Dedifferentiated amniotic fluid mesenchymal stem cell (primary cell): ENCODE data around the gene C1S.
"Not testable (repeated sequence)": the region's sequence is repeated elsewhere in the genome, so short reads cannot be mapped to it uniquely, and the experiment has no call there.

Source experiments
- DNase-seq: peaks from one replicate; pipeline ENCODE4 v3.0.0-alpha.2; 2016; ENCODE audit errors: extremely low spot score

The C1S gene

DNA sequence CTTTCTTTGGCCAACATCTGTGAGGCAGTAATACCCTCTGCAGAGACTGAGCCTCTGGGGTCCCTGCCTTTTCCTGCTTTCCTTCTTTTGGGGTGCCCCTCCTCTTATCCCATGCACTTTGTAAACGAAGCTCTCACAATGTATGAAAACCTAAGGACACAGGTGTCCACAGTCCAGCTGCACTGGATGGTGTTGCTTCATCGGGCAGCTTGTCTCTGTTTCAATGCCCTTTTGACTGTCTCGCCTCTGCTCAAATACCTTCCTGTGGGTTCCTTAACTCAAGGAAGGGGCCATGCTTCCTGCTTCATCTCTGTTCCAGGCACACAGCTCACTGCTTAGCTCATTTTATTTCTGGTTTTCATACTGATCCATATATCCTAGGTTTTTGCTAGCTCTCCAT lies 42.1 kb downstream of the C1S start:
- DNase-seq, result no peak

- DNase-seq, result no peak
Measured at GRCh38 chr12:7103837-7104584, 43.5 kb downstream of the C1S start.

- DNase-seq, result no peak
Measured at GRCh38 chr12:7106082-7106481, 45.6 kb downstream of the C1S start.

GRCh38 chr12:7107181-7107580 lies 46.7 kb downstream of the C1S start:
- not testable (repeated sequence) for DNase-seq

- no peak for DNase-seq
Measured at GRCh38 chr12:7107636-7108002, 47.1 kb downstream of the C1S start.

GRCh38 chr12:7108003-7108795 lies 47.7 kb downstream of the C1S start:
- peak; percentile 63 for DNase-seq

GRCh38 chr12:7108796-7109571 lies 48.5 kb downstream of the C1S start, which contains the start of gene C1RL:
C1RL (minus strand) TSS chr12:7109214; CDS start chr12:7109180, 34 bp downstream.
- peak; percentile 77 for DNase-seq

GRCh38 chr12:7109572-7109920 lies 49.0 kb downstream of the C1S start:
- DNase-seq, result no peak

- no peak for DNase-seq
Measured at GRCh38 chr12:7110661-7111060, 50.1 kb downstream of the C1S start.

DNA sequence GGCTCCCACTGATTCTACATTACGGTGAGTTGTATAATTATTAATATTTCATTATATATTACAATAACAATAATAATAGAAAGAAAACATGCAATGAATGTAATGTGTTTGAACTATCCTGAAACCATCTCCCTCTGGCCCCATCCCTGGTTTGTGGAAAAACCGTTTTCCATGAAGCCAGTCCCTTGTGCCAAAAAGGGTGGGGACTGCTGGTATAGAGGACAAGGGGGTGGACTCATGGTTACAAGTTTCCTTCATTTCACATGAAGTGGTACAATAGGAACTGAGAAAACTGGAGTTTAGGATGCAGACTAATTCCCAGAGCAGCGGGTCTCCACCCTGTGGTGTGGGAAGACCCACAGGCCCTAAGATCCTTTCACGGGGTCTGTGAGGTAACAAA lies 51.5 kb downstream of the C1S start:
- DNase-seq, result no peak

DNA sequence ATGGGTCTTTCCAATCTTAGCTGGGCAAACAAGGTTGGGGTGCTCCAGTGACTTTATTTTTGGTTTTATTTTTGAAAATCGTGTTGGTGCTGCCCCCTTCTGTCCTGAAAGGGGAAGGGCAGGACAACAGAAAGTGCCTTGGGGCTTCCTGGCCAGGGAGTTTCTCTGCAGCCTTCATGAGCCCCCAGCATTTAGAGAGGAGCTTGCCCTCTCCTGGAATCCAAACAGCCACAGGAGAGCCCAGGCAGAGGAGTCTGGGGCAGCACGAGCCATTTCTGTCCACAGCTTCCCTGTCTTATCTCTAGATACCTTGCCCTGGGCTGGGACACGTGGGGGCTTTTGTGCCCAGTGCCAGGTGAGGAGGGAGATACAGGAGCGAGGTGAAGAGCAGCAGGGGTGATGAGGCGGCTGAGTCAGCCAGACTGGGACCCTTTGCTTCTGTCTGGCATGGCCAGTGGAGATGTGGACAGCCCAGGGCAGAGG lies 52.9 kb downstream of the C1S start:
- DNase-seq, result peak; percentile 26

GRCh38 chr12:7114008-7114407 lies 53.5 kb downstream of the C1S start:
- no peak for DNase-seq

DNA sequence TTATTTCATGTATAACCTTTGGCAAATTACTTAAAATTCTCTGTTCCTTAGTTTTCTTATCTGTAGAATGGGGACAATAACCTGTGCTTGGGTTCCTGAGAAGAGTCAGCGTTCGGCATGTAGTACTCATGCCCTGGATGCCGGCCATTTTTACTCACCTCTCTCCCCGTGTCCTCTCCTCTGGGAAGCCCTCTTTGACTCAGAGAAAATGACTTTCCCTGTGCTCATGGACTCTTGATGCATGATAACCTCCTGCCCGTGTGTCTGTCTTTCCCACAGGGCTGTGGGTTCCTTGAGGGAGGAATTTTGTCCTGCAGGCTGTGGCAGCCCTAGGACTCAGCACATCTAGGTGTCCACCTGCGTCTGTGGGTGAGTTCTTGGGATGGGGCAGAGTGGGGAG lies 54.3 kb downstream of the C1S start:
- no peak for DNase-seq

DNA sequence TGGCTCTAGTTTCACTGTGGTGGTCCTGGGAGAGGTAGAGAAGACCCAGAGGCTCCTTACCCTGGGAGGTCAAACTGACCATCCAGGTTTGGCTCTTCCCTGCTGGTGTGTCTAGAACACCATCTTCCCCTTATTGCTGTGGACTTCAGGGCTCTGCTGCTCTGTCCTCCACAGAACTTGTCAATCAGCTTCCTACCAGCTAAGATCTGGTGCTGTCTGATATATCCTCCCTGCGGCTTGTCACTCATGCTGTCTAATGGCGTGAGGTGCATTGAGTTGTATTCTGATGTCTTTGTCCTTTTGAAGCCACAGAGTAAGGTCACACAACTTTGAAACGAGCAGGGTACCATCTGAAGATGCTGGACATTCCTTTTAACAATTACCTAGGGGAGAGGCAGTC lies 55.7 kb downstream of the C1S start:
- no peak for DNase-seq

DNA sequence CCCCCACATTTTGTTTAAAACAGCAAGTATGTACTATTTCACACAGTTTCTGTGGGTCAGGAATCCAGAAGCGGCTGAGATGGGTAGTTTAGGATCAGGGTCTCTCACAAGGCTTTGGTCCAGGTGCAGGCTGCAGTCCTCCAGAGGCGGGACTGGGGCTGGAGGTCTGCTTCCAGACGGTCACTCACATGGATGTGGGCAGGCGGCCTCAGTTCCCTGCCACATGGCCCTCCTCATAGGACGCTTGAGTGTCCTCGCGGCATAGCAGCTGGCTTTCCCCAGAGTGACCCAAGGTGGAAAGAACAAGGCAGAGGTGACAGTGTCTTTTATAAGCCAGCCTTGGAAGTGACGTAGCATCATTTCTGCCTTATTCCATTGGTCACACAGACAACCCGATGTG lies 56.4 kb downstream of the C1S start:
- DNase-seq, result no peak

DNA sequence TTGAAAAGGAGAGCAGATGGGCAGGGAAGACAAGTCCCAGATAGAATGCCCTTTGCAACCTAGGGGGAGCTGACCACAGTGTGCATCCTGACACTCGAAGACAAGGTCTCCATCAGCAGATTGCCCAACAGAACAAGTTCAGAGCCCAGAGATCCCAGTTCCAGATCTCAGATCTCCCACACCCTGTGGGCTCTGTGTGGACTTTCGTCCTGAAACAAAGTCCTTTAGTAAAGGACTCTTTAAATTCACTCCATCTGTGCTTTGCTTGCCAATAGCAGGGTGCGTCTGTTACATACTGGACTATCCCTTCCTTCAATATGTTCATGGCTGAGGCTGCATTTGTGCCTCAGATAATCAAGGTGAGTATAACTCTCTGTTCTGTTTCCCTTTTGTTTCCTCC lies 57.2 kb downstream of the C1S start:
- DNase-seq, result no peak

GRCh38 chr12:7118881-7119280 lies 58.4 kb downstream of the C1S start:
- DNase-seq, result no peak

DNA sequence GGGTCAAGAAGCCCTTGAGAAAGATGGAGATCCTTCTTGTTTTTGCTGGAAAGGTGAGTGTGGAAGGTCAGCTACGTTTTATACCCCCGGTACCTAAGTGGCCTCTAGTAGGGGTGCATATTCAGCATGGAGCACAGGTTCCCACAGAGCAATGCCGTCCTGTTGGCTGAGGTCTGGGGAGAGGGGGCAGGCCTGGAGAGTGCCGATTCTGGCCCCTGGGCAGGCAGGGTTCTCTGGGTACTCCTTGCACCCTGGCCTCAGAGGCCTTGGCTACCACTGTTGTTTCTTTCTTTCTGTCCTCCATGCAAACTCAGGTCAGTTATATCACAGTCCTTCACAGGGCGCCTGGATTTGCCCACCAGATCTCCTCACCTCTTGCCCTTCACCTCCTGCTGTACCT lies 59.6 kb downstream of the C1S start:
- no peak for DNase-seq
